NCI-H446 treated with DMSO at 0.1 percent for 48 hours (cell line): ENCODE data around the gene BZW2.

Experiments
- DNase-seq: peaks from one replicate; lab custom pipeline; 2025; lab: John Stamatoyannopoulos, UW

BZW2 gene

GRCh38 chr7:16753932-16754855, 108.2 kb downstream of the BZW2 start:
- no peak for DNase-seq

GRCh38 chr7:16754856-16755317, 108.9 kb downstream of the BZW2 start:
- DNase-seq, result no peak

- DNase-seq, result no peak
These were observed 109.4 kb downstream of the BZW2 start for GRCh38 chr7:16755397-16755796.
